Measurements from ENCODE around the gene RBM44.
"Not testable (repeated sequence)": the region's sequence is repeated elsewhere in the genome, so short reads cannot be mapped to it uniquely, and the experiment has no call there.

RBM44 gene

GRCh38 chr2:237827421-237827987, 28.9 kb downstream of the RBM44 start:
- no peak overlapping the region for H3K4me3 ChIP-seq (replicated peaks; ENCODE audit: low read depth, low read length)
- no peak for DNase-seq (ENCODE audit: extremely low read depth, low read depth)
- no peak for TF ChIP-seq CTCF (IDR thresholded peaks at IDR 0.05; ENCODE audit: low read depth, low read length, missing control alignments)

GRCh38 chr2:237830522-237830921, 31.9 kb downstream of the RBM44 start:
- no peak for TF ChIP-seq CTCF (IDR thresholded peaks at IDR 0.05; ENCODE audit: low read depth, low read length, missing control alignments)
- no peak overlapping the region for H3K4me3 ChIP-seq (replicated peaks; ENCODE audit: low read depth, low read length)
- no peak for DNase-seq (ENCODE audit: extremely low read depth, low read depth)

GRCh38 chr2:237833546-237833945, 35.0 kb downstream of the RBM44 start:
- H3K4me3 ChIP-seq (replicated peaks; ENCODE audit: low read depth, low read length) = no peak overlapping the region
- no peak for DNase-seq (ENCODE audit: extremely low read depth, low read depth)
- TF ChIP-seq CTCF (IDR thresholded peaks at IDR 0.05; ENCODE audit: low read depth, low read length, missing control alignments) = no peak

GRCh38 chr2:237835372-237835771, 36.8 kb downstream of the RBM44 start:
- no peak for TF ChIP-seq CTCF (IDR thresholded peaks at IDR 0.05; ENCODE audit: low read depth, low read length, missing control alignments)
- no peak for DNase-seq (ENCODE audit: extremely low read depth, low read depth)
- H3K4me3 ChIP-seq (replicated peaks; ENCODE audit: low read depth, low read length) = no peak overlapping the region

- no peak for DNase-seq (ENCODE audit: extremely low read depth, low read depth)
- no peak overlapping the region for H3K4me3 ChIP-seq (replicated peaks; ENCODE audit: low read depth, low read length)
- no peak for TF ChIP-seq CTCF (IDR thresholded peaks at IDR 0.05; ENCODE audit: low read depth, low read length, missing control alignments)
These were observed 42.5 kb downstream of the RBM44 start for GRCh38 chr2:237841051-237841450.

GRCh38 chr2:237848940-237849339, 50.4 kb downstream of the RBM44 start:
- not testable (repeated sequence) for H3K4me3 ChIP-seq (replicated peaks; ENCODE audit: low read depth, low read length); DNase-seq (ENCODE audit: extremely low read depth, low read depth)

- no peak for DNase-seq (ENCODE audit: extremely low read depth, low read depth)
- TF ChIP-seq CTCF (IDR thresholded peaks at IDR 0.05; ENCODE audit: low read depth, low read length, missing control alignments) = no peak
These were observed 55.7 kb downstream of the RBM44 start for GRCh38 chr2:237854295-237854694.

More at GRCh38 chr2:237854295-237854694, 55.7 kb downstream of the RBM44 start:
- no peak overlapping the region for H3K4me3 ChIP-seq (replicated peaks; ENCODE audit: low read depth, low read length)
